WTC11 (cell line): ENCODE data around the gene P2RX2. TPM values are rescaled to one million over a fixed set of nuclear protein-coding genes. Genes with fewer than 3 reads are reported as not detected.

Source experiments
- ATAC-seq: fragments of 200-7000 bp; cut with Tn5 transposase; 2 replicates; pipeline ENCODE4 v1.10.0; 2021; ENCODE audit warnings: mild to moderate bottlenecking, moderate library complexity
- CTCF ChIA-PET: fragments of 300-600 bp; sonication (Branson Sonifier 250); formaldehyde crosslinking; loops from one replicate; lab custom pipeline; 2021; ENCODE audit warnings: antibody characterized with exemption; lab: Charles Lee
- POLR2A ChIA-PET: fragments of 350-600 bp; sonication (Branson Sonifier 250); formaldehyde crosslinking; loops from one replicate; lab custom pipeline; 2021; ENCODE audit warnings: antibody characterized with exemption; lab: Charles Lee
- DNase-seq: peaks from one replicate; pipeline ENCODE4 v3.0.0; 2021; ENCODE audit warnings: low spot score
- H3K27ac Mint-ChIP-seq: 2 replicates; pipeline ENCODE4 v1.8.0; 2021; ENCODE audit warnings: mixed read lengths
- H3K27me3 Mint-ChIP-seq: 2 replicates; pipeline ENCODE4 v1.8.0; 2021; ENCODE audit warnings: low read depth, mild to moderate bottlenecking, moderate library complexity, mixed read lengths
- H3K36me3 Mint-ChIP-seq: 2 replicates; pipeline ENCODE4 v1.8.0; 2021; ENCODE audit warnings: mixed read lengths
- H3K4me1 Mint-ChIP-seq: 2 replicates; pipeline ENCODE4 v1.8.0; 2022; ENCODE audit warnings: mixed read lengths
- H3K4me3 Mint-ChIP-seq: 2 replicates; pipeline ENCODE4 v1.8.0; 2021; ENCODE audit warnings: mild to moderate bottlenecking, moderate library complexity, mixed read lengths
- H3K9me3 Mint-ChIP-seq: 2 replicates; pipeline ENCODE4 v1.8.0; 2021; ENCODE audit warnings: mixed read lengths
- ATF3 ChIP-seq: sonication (generic); formaldehyde crosslinking; conservative IDR thresholded peaks from 2 replicates; pipeline ENCODE4 v1.8.1; 2022; ENCODE audit warnings: mild to moderate bottlenecking, missing genetic modification reagents
- CDX4 ChIP-seq: fragments of 250-450 bp; sonication (Bioruptor Pico); IDR thresholded peaks from 2 replicates; pipeline ENCODE4 v1.9.0; 2021; ENCODE audit warnings: moderate library complexity, mild to moderate bottlenecking, inconsistent platforms, borderline replicate concordance
- CREB1 ChIP-seq: sonication (generic); formaldehyde crosslinking; IDR thresholded peaks from 2 replicates; pipeline ENCODE4 v1.8.0; 2023; ENCODE audit warnings: mild to moderate bottlenecking, missing genetic modification reagents
- ELF4 ChIP-seq: sonication (generic); formaldehyde crosslinking; IDR thresholded peaks from 2 replicates; pipeline ENCODE4 v1.8.1; 2022; ENCODE audit warnings: low read depth, mild to moderate bottlenecking, moderate library complexity, missing genetic modification reagents
- ESRRA ChIP-seq: sonication (generic); formaldehyde crosslinking; IDR thresholded peaks from 2 replicates; pipeline ENCODE4 v1.8.1; 2022; ENCODE audit warnings: mild to moderate bottlenecking, missing genetic modification reagents, borderline replicate concordance
- FOXK1 ChIP-seq: sonication (generic); formaldehyde crosslinking; IDR thresholded peaks from 2 replicates; pipeline ENCODE4 v1.8.0; 2022; ENCODE audit warnings: mild to moderate bottlenecking, moderate library complexity, missing genetic modification reagents
- GRHL2 ChIP-seq: fragments of 250-450 bp; sonication (Bioruptor Pico); IDR thresholded peaks from 2 replicates; pipeline ENCODE4 v1.8.0; 2022; ENCODE audit warnings: mild to moderate bottlenecking, moderate library complexity; ENCODE audit not compliant: insufficient replicate concordance, severe bottlenecking
- HMGXB4 ChIP-seq: sonication (generic); formaldehyde crosslinking; IDR thresholded peaks from 2 replicates; pipeline ENCODE4 v1.8.1; 2023; ENCODE audit warnings: mild to moderate bottlenecking, moderate library complexity, missing genetic modification reagents
- JAZF1 ChIP-seq: fragments of 250-450 bp; sonication (Bioruptor Pico); IDR thresholded peaks from 2 replicates; pipeline ENCODE4 v1.9.0; 2021; ENCODE audit warnings: moderate library complexity, mild to moderate bottlenecking, inconsistent platforms
- KAT7 ChIP-seq: sonication (generic); formaldehyde crosslinking; IDR thresholded peaks from 2 replicates; pipeline ENCODE4 v1.8.1; 2023; ENCODE audit warnings: missing genetic modification reagents, mild to moderate bottlenecking, borderline replicate concordance
- MXD4 ChIP-seq: fragments of 250-450 bp; sonication (Bioruptor Pico); IDR thresholded peaks from 2 replicates; pipeline ENCODE4 v1.8.0; 2021; ENCODE audit warnings: mild to moderate bottlenecking, moderate library complexity, borderline replicate concordance
- MYBL2 ChIP-seq: sonication (generic); formaldehyde crosslinking; IDR thresholded peaks from 2 replicates; pipeline ENCODE4 v1.8.1; 2023; ENCODE audit warnings: mild to moderate bottlenecking, moderate library complexity, missing genetic modification reagents
- SP1 ChIP-seq: sonication (generic); formaldehyde crosslinking; conservative IDR thresholded peaks from 2 replicates; pipeline ENCODE4 v1.8.1; 2022; ENCODE audit warnings: missing genetic modification reagents
- TEAD1 ChIP-seq: sonication (generic); formaldehyde crosslinking; IDR thresholded peaks from 2 replicates; pipeline ENCODE4 v1.8.0; 2022; ENCODE audit warnings: mild to moderate bottlenecking, missing genetic modification reagents
- USF1 ChIP-seq: sonication (generic); formaldehyde crosslinking; IDR thresholded peaks from 2 replicates; pipeline ENCODE4 v1.8.0; 2022; ENCODE audit warnings: mild to moderate bottlenecking, missing genetic modification reagents
- ZNF232 ChIP-seq: sonication (generic); formaldehyde crosslinking; IDR thresholded peaks from 2 replicates; pipeline ENCODE4 v1.8.0; 2022; ENCODE audit warnings: mild to moderate bottlenecking, missing genetic modification reagents
- ZNF671 ChIP-seq: fragments of 250-450 bp; sonication (Bioruptor Pico); IDR thresholded peaks from 2 replicates; pipeline ENCODE4 v1.8.0; 2021; ENCODE audit warnings: mild to moderate bottlenecking
- total RNA-seq: library from RNA; stranded (reverse); gene quantifications from 3 replicates; pipeline ENCODE4 v1.2.3, GENCODE V29; 2021
- TF ChIP-seq, protein P1 (sequence below): fragments of 250-450 bp; sonication (Bioruptor Pico); IDR thresholded peaks from 2 replicates; pipeline ENCODE4 v1.9.0; 2021; ENCODE audit warnings: mild to moderate bottlenecking, borderline replicate concordance
- TF ChIP-seq, protein P2 (sequence below): sonication (generic); formaldehyde crosslinking; IDR thresholded peaks from 2 replicates; pipeline ENCODE4 v1.8.0; 2022; ENCODE audit warnings: missing genetic modification reagents
- TF ChIP-seq, protein P3 (sequence below): sonication (generic); formaldehyde crosslinking; IDR thresholded peaks from 2 replicates; pipeline ENCODE4 v1.8.1; 2023; ENCODE audit warnings: mild to moderate bottlenecking, missing genetic modification reagents

Gene P2RX2
- total RNA-seq, 1 experiment from 2014 or later: 2.1 TPM

GRCh38 chr12:132625731-132626430 lies 7.3 kb downstream of the P2RX2 start:
- ChIA-PET POLR2A (no interaction called here), CTCF (no interaction called here)
- ATAC-seq: no peak
- Mint-ChIP-seq H3K27me3 (peaks cover 4% of the 10 kb centered on the region; the same call in 1 of the 2 replicates), H3K36me3 (peaks cover 38% of the 10 kb centered on the region), H3K4me3 (no peak overlapping the region)
- no peak for TF ChIP-seq HMGXB4
- no peak for TF ChIP-seq ELF4 (CRISPR knock-in tag)
- TF ChIP-seq MYBL2 (CRISPR knock-in tag): no peak
- TF ChIP-seq CDX4 (CRISPR knock-in tag): no peak
- TF ChIP-seq ATF3 (CRISPR knock-in tag): no peak
- TF ChIP-seq JAZF1: no peak
- TF ChIP-seq, all 79 proteins: peak for 0
- Mint-ChIP-seq H3K27ac (no peak overlapping the region), H3K9me3 (no peaks in the 10 kb centered on the region), H3K4me1 (no peaks in the 10 kb centered on the region)
- no peak for DNase-seq

- ChIA-PET POLR2A (interaction anchor here (0.5 to 0.9 kb wide), 2 partner anchors 9 to 15 kb away, joined by 3 to 4 read pairs; no protein-coding TSS in a partner anchor), CTCF (interaction anchor here (1.7 kb wide), 1 partner anchor 9 kb away, joined by 7 read pairs; no protein-coding TSS in a partner anchor)
- Mint-ChIP-seq H3K36me3 (peaks cover 62% of the 10 kb centered on the region), H3K9me3 (no peaks in the 10 kb centered on the region), H3K4me3 (no peak overlapping the region), H3K27ac (no peak overlapping the region), H3K27me3 (no peaks in the 10 kb centered on the region), H3K4me1 (no peaks in the 10 kb centered on the region)
- no peak for ATAC-seq
- no peak for DNase-seq
- TF ChIP-seq CREB1 (CRISPR knock-in tag): no peak
- TF ChIP-seq, protein P1, sequence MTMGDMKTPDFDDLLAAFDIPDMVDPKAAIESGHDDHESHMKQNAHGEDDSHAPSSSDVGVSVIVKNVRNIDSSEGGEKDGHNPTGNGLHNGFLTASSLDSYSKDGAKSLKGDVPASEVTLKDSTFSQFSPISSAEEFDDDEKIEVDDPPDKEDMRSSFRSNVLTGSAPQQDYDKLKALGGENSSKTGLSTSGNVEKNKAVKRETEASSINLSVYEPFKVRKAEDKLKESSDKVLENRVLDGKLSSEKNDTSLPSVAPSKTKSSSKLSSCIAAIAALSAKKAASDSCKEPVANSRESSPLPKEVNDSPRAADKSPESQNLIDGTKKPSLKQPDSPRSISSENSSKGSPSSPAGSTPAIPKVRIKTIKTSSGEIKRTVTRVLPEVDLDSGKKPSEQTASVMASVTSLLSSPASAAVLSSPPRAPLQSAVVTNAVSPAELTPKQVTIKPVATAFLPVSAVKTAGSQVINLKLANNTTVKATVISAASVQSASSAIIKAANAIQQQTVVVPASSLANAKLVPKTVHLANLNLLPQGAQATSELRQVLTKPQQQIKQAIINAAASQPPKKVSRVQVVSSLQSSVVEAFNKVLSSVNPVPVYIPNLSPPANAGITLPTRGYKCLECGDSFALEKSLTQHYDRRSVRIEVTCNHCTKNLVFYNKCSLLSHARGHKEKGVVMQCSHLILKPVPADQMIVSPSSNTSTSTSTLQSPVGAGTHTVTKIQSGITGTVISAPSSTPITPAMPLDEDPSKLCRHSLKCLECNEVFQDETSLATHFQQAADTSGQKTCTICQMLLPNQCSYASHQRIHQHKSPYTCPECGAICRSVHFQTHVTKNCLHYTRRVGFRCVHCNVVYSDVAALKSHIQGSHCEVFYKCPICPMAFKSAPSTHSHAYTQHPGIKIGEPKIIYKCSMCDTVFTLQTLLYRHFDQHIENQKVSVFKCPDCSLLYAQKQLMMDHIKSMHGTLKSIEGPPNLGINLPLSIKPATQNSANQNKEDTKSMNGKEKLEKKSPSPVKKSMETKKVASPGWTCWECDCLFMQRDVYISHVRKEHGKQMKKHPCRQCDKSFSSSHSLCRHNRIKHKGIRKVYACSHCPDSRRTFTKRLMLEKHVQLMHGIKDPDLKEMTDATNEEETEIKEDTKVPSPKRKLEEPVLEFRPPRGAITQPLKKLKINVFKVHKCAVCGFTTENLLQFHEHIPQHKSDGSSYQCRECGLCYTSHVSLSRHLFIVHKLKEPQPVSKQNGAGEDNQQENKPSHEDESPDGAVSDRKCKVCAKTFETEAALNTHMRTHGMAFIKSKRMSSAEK (CRISPR knock-in tag): no peak
- TF ChIP-seq MXD4 (CRISPR knock-in tag): no peak
- no peak for TF ChIP-seq ESRRA (CRISPR knock-in tag)
- TF ChIP-seq ZNF232: no peak
- no peak for TF ChIP-seq USF1 (CRISPR knock-in tag)
- TF ChIP-seq, protein P2, sequence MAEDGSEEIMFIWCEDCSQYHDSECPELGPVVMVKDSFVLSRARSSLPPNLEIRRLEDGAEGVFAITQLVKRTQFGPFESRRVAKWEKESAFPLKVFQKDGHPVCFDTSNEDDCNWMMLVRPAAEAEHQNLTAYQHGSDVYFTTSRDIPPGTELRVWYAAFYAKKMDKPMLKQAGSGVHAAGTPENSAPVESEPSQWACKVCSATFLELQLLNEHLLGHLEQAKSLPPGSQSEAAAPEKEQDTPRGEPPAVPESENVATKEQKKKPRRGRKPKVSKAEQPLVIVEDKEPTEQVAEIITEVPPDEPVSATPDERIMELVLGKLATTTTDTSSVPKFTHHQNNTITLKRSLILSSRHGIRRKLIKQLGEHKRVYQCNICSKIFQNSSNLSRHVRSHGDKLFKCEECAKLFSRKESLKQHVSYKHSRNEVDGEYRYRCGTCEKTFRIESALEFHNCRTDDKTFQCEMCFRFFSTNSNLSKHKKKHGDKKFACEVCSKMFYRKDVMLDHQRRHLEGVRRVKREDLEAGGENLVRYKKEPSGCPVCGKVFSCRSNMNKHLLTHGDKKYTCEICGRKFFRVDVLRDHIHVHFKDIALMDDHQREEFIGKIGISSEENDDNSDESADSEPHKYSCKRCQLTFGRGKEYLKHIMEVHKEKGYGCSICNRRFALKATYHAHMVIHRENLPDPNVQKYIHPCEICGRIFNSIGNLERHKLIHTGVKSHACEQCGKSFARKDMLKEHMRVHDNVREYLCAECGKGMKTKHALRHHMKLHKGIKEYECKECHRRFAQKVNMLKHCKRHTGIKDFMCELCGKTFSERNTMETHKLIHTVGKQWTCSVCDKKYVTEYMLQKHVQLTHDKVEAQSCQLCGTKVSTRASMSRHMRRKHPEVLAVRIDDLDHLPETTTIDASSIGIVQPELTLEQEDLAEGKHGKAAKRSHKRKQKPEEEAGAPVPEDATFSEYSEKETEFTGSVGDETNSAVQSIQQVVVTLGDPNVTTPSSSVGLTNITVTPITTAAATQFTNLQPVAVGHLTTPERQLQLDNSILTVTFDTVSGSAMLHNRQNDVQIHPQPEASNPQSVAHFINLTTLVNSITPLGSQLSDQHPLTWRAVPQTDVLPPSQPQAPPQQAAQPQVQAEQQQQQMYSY: no peak
- no peak for TF ChIP-seq KAT7 (CRISPR knock-in tag)
- no peak for TF ChIP-seq TEAD1 (CRISPR knock-in tag)
- TF ChIP-seq GRHL2: no peak
- no peak for TF ChIP-seq ZNF671 (CRISPR knock-in tag)
- TF ChIP-seq FOXK1 (CRISPR knock-in tag): no peak
- TF ChIP-seq, protein P3, sequence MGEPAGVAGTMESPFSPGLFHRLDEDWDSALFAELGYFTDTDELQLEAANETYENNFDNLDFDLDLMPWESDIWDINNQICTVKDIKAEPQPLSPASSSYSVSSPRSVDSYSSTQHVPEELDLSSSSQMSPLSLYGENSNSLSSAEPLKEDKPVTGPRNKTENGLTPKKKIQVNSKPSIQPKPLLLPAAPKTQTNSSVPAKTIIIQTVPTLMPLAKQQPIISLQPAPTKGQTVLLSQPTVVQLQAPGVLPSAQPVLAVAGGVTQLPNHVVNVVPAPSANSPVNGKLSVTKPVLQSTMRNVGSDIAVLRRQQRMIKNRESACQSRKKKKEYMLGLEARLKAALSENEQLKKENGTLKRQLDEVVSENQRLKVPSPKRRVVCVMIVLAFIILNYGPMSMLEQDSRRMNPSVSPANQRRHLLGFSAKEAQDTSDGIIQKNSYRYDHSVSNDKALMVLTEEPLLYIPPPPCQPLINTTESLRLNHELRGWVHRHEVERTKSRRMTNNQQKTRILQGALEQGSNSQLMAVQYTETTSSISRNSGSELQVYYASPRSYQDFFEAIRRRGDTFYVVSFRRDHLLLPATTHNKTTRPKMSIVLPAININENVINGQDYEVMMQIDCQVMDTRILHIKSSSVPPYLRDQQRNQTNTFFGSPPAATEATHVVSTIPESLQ (CRISPR knock-in tag): no peak
- no peak for TF ChIP-seq SP1
These were observed 10.8 kb downstream of the P2RX2 start for GRCh38 chr12:132629330-132629729.
